Activated CD4-positive, alpha-beta T cell treated with anti-CD3 and anti-CD28 coated beads, Interleukin-2, amount 10 ng/mL, durations not matched to agents 7 days and 5 days (primary cell): ENCODE results near the gene FYN. TPM values are rescaled to one million over a fixed set of nuclear protein-coding genes. Genes with fewer than 3 reads are reported as not detected.
"Not testable (repeated sequence)": the region's sequence is repeated elsewhere in the genome, so short reads cannot be mapped to it uniquely, and the experiment has no call there.

Source experiments
- CTCF ChIA-PET: fragments of 350-600 bp; sonication (Branson Sonifier 250); formaldehyde crosslinking; loops from one replicate; lab custom pipeline; 2021; ENCODE audit warnings: antibody characterized with exemption; lab: Charles Lee
- POLR2A ChIA-PET: fragments of 350-600 bp; sonication (Branson Sonifier 250); formaldehyde crosslinking; loops from one replicate; lab custom pipeline; 2021; ENCODE audit warnings: antibody characterized with exemption; lab: Charles Lee
- DNase-seq: peaks from one replicate; pipeline ENCODE4 v3.0.0-alpha.2; 2020
- H3K27ac Mint-ChIP-seq: one replicate; pipeline ENCODE4 v1.8.0; 2021; ENCODE audit warnings: mild to moderate bottlenecking, moderate library complexity, mixed read lengths
- H3K27me3 Mint-ChIP-seq: one replicate; pipeline ENCODE4 v1.8.0; 2021; ENCODE audit warnings: mixed read lengths
- H3K36me3 Mint-ChIP-seq: one replicate; pipeline ENCODE4 v1.8.0; 2021; ENCODE audit warnings: low read depth, mixed read lengths
- H3K4me1 Mint-ChIP-seq: one replicate; pipeline ENCODE4 v1.8.0; 2021; ENCODE audit warnings: mixed read lengths
- H3K4me3 Mint-ChIP-seq: one replicate; pipeline ENCODE4 v1.8.0; 2021; ENCODE audit warnings: mild to moderate bottlenecking, moderate library complexity, mixed read lengths
- H3K9me3 Mint-ChIP-seq: one replicate; pipeline ENCODE4 v1.8.0; 2021; ENCODE audit warnings: mixed read lengths
- total RNA-seq, 2 experiments: library from RNA; stranded (reverse); gene quantifications; one replicate each; pipeline ENCODE4 v1.2.3, GENCODE V29; 2021

The FYN gene
- 100 to 1,000 TPM; 179 to 225 TPM for total RNA-seq

- DNase-seq, result peak; percentile 98
- Mint-ChIP-seq H3K36me3 (peaks cover 19% of the 10 kb centered on the region), H3K27me3 (no peaks in the 10 kb centered on the region), H3K27ac (peak within 1 kb of the TSS; percentile 95), H3K4me1 (peaks cover 43% of the 10 kb centered on the region), H3K4me3 (peak within 1 kb of the TSS; percentile 96), H3K9me3 (no peaks in the 10 kb centered on the region)
- ChIA-PET POLR2A (interaction anchor here (0.5 to 0.6 kb wide), 3 partner anchors 30 to 110 kb away, joined by 3 read pairs; no protein-coding TSS in a partner anchor), CTCF (interaction anchor here (0.8 to 1.7 kb wide), 16 partner anchors 9 to 614 kb away, joined by 3 to 7 read pairs (median 4); a partner anchor contains a TSS)
Measured at GRCh38 chr6:111873178-111874024, at the start of gene FYN. Gene FYN, minus strand, starts transcription at chr6:111873452. Its CDS starts 153,401 bp downstream, at chr6:111720051.

- ChIA-PET POLR2A (no interaction called here), CTCF (no interaction called here)
- Mint-ChIP-seq H3K4me3 (no peak overlapping the region), H3K27ac (no peak overlapping the region), H3K36me3 (no peaks in the 10 kb centered on the region), H3K4me1 (peaks cover 9% of the 10 kb centered on the region), H3K9me3 (no peaks in the 10 kb centered on the region), H3K27me3 (no peaks in the 10 kb centered on the region)
- no peak for DNase-seq
Measured at GRCh38 chr6:111922454-111923297, 49.4 kb upstream of the FYN start.

GRCh38 chr6:111921103-111921502 lies 47.9 kb upstream of the FYN start:
- Mint-ChIP-seq H3K27ac (no peak overlapping the region), H3K36me3 (no peaks in the 10 kb centered on the region), H3K9me3 (no peaks in the 10 kb centered on the region), H3K4me1 (peaks cover 9% of the 10 kb centered on the region), H3K27me3 (no peaks in the 10 kb centered on the region), H3K4me3 (no peak overlapping the region)
- no peak for DNase-seq
- ChIA-PET POLR2A (interaction anchor here (0.6 kb wide), 1 partner anchor 76 kb away, joined by 3 read pairs; no protein-coding TSS in a partner anchor), CTCF (interaction anchor here (0.6 to 0.7 kb wide), 3 partner anchors 27 to 525 kb away, joined by 3 read pairs; partner anchors contain the start of gene FYN)

DNA sequence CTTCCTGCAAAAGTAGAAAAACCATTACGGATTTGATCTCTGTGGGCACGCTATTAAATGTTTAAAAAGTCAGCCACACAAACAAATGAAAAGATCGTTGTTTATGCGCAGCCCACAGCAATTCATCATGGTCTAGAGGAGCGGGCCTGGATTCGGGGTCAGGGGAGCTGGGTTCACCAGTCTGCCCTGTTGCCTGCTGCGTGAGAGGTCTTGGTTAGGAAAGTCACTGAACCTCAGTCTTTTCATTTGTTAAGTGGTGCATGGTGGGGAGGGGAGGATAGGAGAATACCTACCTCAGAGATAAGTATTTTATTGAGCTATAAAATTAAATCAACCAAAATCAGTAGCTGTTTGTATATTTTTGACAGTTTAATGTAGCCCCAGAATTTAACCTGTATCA lies 47.3 kb upstream of the FYN start:
- POLR2A ChIA-PET, result interaction anchor here (0.6 kb wide), 1 partner anchor 77 kb away, joined by 3 read pairs; no protein-coding TSS in a partner anchor
- CTCF ChIA-PET, result interaction anchor here (0.6 to 2.1 kb wide), 4 partner anchors 10 to 524 kb away, joined by 3 to 5 read pairs (median 3); partner anchors contain the start of gene FYN

DNA sequence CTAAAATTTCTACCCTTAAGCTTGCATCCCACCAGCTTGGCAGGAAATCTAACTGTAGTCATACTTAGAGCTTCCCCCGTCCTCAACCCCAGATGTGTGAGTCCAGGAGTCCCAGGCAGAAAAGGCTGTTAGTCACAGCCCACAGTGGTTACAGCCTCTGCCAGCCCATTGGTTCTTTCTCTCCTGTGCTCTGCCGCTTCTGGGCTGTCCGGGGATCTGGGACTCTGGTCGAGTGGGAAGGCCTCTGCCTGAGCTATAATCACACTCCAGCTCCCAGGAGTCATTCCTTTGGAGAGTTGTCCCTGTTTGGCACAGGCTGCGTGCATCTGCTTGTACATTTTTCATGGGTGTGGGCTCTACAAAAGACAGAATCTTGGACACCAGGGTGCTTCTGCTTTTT lies 45.6 kb upstream of the FYN start:
- no peaks in the 10 kb centered on the region for H3K27me3 Mint-ChIP-seq

More for the DNA sequence above, 47.3 kb upstream of the FYN start:
- Mint-ChIP-seq H3K4me3 (no peak overlapping the region), H3K27me3 (no peaks in the 10 kb centered on the region), H3K36me3 (no peaks in the 10 kb centered on the region), H3K4me1 (peaks cover 9% of the 10 kb centered on the region), H3K27ac (no peak overlapping the region), H3K9me3 (no peaks in the 10 kb centered on the region)
- DNase-seq, result no peak

GRCh38 chr6:111916747-111917146 lies 43.5 kb upstream of the FYN start:
- Mint-ChIP-seq H3K9me3 (no peaks in the 10 kb centered on the region), H3K27me3 (no peaks in the 10 kb centered on the region), H3K27ac (no peak overlapping the region), H3K4me3 (no peak overlapping the region), H3K4me1 (no peaks in the 10 kb centered on the region), H3K36me3 (no peaks in the 10 kb centered on the region)
- DNase-seq, result no peak
- ChIA-PET CTCF (no interaction called here), POLR2A (no interaction called here)

More for the DNA sequence above, 45.6 kb upstream of the FYN start:
- H3K9me3 Mint-ChIP-seq, result no peaks in the 10 kb centered on the region
- peaks cover 7% of the 10 kb centered on the region for H3K4me1 Mint-ChIP-seq
- H3K27ac Mint-ChIP-seq, result no peak overlapping the region
- no peaks in the 10 kb centered on the region for H3K36me3 Mint-ChIP-seq
- no peak for DNase-seq
- no peak overlapping the region for H3K4me3 Mint-ChIP-seq
- POLR2A ChIA-PET, result no interaction called here
- CTCF ChIA-PET, result interaction anchor here (1.1 to 2.1 kb wide), 2 partner anchors 8 to 45 kb away, joined by 3 to 5 read pairs; partner anchors contain the start of gene FYN

DNA sequence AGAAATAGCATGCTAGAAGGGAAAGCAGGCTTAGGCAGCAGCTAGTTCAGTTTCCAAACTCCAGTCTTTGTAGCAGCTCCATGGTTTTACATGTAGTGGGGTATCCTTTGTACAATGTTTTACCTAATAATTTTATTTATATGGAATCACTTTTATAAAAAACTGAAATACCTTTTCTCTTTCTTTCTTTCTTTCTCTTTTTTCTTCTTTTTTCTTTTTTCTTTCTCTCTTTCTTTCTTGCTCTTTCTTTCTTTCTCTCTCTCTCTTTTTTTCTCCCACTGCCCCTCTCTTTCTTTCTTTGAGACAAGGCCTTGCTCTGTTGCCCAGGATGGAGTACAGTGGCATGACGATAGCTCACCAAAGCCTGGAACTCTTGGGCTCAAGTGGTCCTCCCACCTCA lies 41.4 kb upstream of the FYN start:
- no peaks in the 10 kb centered on the region for H3K9me3 Mint-ChIP-seq
- peaks cover 6% of the 10 kb centered on the region for H3K4me1 Mint-ChIP-seq
- POLR2A ChIA-PET, result interaction anchor here (0.6 kb wide), 1 partner anchor 277 kb away, joined by 3 read pairs; no protein-coding TSS in a partner anchor
- no peak overlapping the region for H3K27ac Mint-ChIP-seq
- no peak for DNase-seq
- H3K27me3 Mint-ChIP-seq, result no peaks in the 10 kb centered on the region
- H3K36me3 Mint-ChIP-seq, result no peaks in the 10 kb centered on the region
- CTCF ChIA-PET, result interaction anchor here (1.0 to 1.6 kb wide), 3 partner anchors 12 to 35 kb away, joined by 3 to 4 read pairs (median 3); no protein-coding TSS in a partner anchor
- no peak overlapping the region for H3K4me3 Mint-ChIP-seq

DNA sequence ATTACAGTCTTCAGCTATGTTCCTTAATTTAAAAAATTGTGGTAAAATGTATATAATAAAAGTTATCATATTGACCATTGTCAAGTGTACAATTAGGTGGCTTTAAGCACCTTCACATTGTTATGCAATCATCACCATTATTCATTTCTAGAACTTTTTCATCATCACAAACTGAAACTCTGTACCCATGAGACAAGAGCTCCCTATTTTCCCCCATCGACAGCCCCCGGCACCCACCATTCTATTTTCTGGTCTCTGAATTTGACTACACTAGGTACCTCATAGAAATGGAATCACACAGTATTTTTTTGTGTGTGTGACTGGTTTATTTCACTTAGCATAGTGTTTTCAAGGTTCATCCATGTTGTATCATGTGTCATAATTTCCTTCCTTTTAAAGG lies 39.7 kb upstream of the FYN start:
- DNase-seq, result no peak

GRCh38 chr6:111911428-111911827 lies 38.2 kb upstream of the FYN start:
- Mint-ChIP-seq H3K27me3 (no peaks in the 10 kb centered on the region), H3K9me3 (no peaks in the 10 kb centered on the region), H3K27ac (no peak overlapping the region), H3K4me1 (peaks cover 6% of the 10 kb centered on the region), H3K36me3 (no peaks in the 10 kb centered on the region), H3K4me3 (no peak overlapping the region)
- no peak for DNase-seq
- POLR2A ChIA-PET, result no interaction called here
- CTCF ChIA-PET, result interaction anchor here (1.0 to 1.6 kb wide), 3 partner anchors 13 to 38 kb away, joined by 3 to 7 read pairs (median 3); partner anchors contain the start of gene FYN

More for the DNA sequence above, 39.7 kb upstream of the FYN start:
- Mint-ChIP-seq H3K4me1 (peaks cover 6% of the 10 kb centered on the region), H3K27me3 (no peaks in the 10 kb centered on the region), H3K9me3 (no peaks in the 10 kb centered on the region), H3K27ac (no peak overlapping the region), H3K36me3 (no peaks in the 10 kb centered on the region), H3K4me3 (no peak overlapping the region)
- CTCF ChIA-PET, result no interaction called here
- POLR2A ChIA-PET, result no interaction called here

DNA sequence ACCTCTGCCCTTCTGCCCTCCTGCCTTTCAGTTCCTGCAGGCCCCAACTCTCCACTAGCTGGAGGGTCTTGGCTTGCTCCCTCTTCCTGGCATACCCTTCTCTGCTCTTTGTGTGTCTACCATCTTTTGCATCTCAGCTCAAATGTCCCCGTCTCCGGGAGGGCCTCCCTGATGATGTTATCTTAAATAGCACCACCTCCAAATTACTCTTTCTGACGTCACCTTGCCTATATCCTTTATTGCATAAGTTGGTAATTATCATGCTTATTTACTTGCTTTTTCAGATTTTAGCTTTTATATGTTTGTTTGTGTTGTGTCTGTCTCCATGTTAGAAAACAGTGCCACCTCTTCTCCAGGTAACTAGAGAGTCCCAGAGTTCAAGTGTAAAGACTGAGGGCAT lies 36.0 kb upstream of the FYN start:
- Mint-ChIP-seq H3K27me3 (no peaks in the 10 kb centered on the region), H3K36me3 (no peaks in the 10 kb centered on the region), H3K9me3 (no peaks in the 10 kb centered on the region), H3K4me3 (no peak overlapping the region), H3K4me1 (peaks cover 6% of the 10 kb centered on the region), H3K27ac (no peak overlapping the region)
- POLR2A ChIA-PET, result no interaction called here
- CTCF ChIA-PET, result no interaction called here
- DNase-seq, result no peak

- H3K9me3 Mint-ChIP-seq, H3K4me3 Mint-ChIP-seq, H3K27me3 Mint-ChIP-seq, CTCF ChIA-PET, H3K4me1 Mint-ChIP-seq, H3K27ac Mint-ChIP-seq, DNase-seq, H3K36me3 Mint-ChIP-seq, POLR2A ChIA-PET: not testable (repeated sequence)
Measured at GRCh38 chr6:111908365-111908764, 35.1 kb upstream of the FYN start.

DNA sequence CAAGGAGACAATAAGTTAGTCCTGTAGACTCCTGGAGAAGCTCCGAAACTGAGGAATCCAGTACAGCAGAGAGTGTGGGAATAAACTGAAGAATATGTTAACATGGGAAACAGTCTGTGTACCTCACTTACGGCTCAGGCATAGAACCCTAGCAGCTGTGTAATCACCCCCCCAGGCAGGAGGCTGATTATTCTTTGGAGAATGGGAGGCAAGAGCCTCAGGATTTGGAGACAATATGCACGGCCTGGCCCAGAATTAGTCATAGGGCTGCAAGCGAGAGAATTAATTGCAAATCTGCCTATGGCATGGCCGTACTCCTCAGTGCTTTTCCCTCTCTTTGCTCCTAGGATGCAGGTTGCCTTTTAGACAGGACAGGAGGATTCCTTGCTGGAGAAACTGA lies 27.5 kb upstream of the FYN start:
- no peak for DNase-seq
- POLR2A ChIA-PET, result no interaction called here
- Mint-ChIP-seq H3K27ac (no peak overlapping the region), H3K9me3 (no peaks in the 10 kb centered on the region), H3K4me3 (no peak overlapping the region), H3K27me3 (no peaks in the 10 kb centered on the region), H3K4me1 (no peaks in the 10 kb centered on the region), H3K36me3 (no peaks in the 10 kb centered on the region)
- CTCF ChIA-PET, result no interaction called here
